Measurements from ENCODE around the gene GRAP2.

DNA sequence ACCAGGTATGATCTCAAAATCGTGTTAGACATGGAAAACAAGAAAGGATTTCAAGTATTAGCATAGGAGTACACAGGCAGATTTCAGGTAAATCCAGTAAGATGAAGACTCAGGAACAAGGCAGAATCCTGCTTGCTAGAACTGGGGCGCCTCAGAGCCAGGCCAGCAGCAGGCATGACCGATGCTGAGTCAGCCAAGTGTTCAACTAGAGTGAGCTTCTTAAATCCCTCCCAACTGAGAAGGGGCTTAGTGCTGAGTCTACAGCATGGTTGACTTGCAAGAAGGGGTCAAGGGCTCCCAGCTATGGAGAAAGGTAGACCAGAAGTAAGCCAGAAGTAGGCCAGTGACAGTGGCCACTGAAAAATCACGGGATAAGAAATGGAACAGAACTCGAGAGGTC is 12.4 kb downstream of the GRAP2 start:
- TF ChIP-seq, protein P1, sequence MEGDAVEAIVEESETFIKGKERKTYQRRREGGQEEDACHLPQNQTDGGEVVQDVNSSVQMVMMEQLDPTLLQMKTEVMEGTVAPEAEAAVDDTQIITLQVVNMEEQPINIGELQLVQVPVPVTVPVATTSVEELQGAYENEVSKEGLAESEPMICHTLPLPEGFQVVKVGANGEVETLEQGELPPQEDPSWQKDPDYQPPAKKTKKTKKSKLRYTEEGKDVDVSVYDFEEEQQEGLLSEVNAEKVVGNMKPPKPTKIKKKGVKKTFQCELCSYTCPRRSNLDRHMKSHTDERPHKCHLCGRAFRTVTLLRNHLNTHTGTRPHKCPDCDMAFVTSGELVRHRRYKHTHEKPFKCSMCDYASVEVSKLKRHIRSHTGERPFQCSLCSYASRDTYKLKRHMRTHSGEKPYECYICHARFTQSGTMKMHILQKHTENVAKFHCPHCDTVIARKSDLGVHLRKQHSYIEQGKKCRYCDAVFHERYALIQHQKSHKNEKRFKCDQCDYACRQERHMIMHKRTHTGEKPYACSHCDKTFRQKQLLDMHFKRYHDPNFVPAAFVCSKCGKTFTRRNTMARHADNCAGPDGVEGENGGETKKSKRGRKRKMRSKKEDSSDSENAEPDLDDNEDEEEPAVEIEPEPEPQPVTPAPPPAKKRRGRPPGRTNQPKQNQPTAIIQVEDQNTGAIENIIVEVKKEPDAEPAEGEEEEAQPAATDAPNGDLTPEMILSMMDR (IDR thresholded peaks at IDR 0.05), result no peak
- TF ChIP-seq POLR2A (IDR thresholded peaks at IDR 0.05), result no peak

All from Peyer's patch (tissue), 4 donors.